Panc1 (cell line): ENCODE data around the gene DSCAM. TPM values are rescaled to one million over a fixed set of nuclear protein-coding genes. Genes with fewer than 3 reads are reported as not detected.

Experiments used
- ATAC-seq: fragments of 200-7000 bp; cut with Tn5 transposase; 2 replicates; pipeline ENCODE4 v1.9.1; 2020; ENCODE audit warnings: mild to moderate bottlenecking, moderate library complexity
- BruUV-seq: library from RNA; stranded (reverse); fragments of 400-500 nt; replicated peaks from 2 replicates; lab custom pipeline; 2021; lab: Mats Ljungman, UMichigan
- CTCF ChIA-PET: fragments of 300-600 bp; sonication (Branson Sonifier 250); formaldehyde crosslinking; loops from one replicate; lab custom pipeline; 2022; ENCODE audit warnings: antibody characterized with exemption; lab: Charles Lee
- POLR2A ChIA-PET: fragments of 300-600 bp; sonication (Branson Sonifier 250); formaldehyde crosslinking; loops from one replicate; lab custom pipeline; 2022; ENCODE audit warnings: antibody characterized with exemption; lab: Charles Lee
- DNase-seq: peaks from one replicate; pipeline ENCODE4 v3.0.0-alpha.2; 2010; ENCODE audit warnings: low read depth, low spot score
- H3K27ac ChIP-seq: 2 replicates; pipeline ENCODE4 v1.5.1; 2011; ENCODE audit warnings: mild to moderate bottlenecking, low read length, inconsistent platforms
- H3K27me3 ChIP-seq: fragments of 200-500 bp; sonication (Bioruptor generic); 2 replicates; pipeline ENCODE4 v1.6.0; 2014; ENCODE audit warnings: low read length, inconsistent platforms; ENCODE audit not compliant: control insufficient read depth, insufficient read depth
- H3K36me3 ChIP-seq: fragments of 200-500 bp; sonication (Bioruptor generic); 2 replicates; pipeline ENCODE4 v1.5.1; 2014; ENCODE audit warnings: inconsistent platforms, mild to moderate bottlenecking, low read length, moderate library complexity; ENCODE audit not compliant: control insufficient read depth, insufficient read depth
- H3K4me1 ChIP-seq: 2 replicates; pipeline ENCODE4 v1.5.1; 2011; ENCODE audit warnings: inconsistent platforms, mild to moderate bottlenecking, low read length, moderate library complexity; ENCODE audit not compliant: control insufficient read depth, insufficient read depth
- H3K4me3 ChIP-seq, 2 experiments: 2 replicates each; pipeline ENCODE4 v1.5.1; 2011 to 2012; ENCODE audit warnings: low read depth in 2 of 2, low read length in 2 of 2, mild to moderate bottlenecking in 2 of 2, inconsistent platforms in 1 of 2, moderate library complexity in 1 of 2
- H3K9me3 ChIP-seq: fragments of 200-500 bp; sonication (Bioruptor generic); 2 replicates; pipeline ENCODE4 v1.5.1; 2014; ENCODE audit warnings: low read depth, mild to moderate bottlenecking, inconsistent platforms, low read length, moderate library complexity; ENCODE audit not compliant: control insufficient read depth, insufficient read depth
- POLR2AphosphoS5 ChIP-seq: IDR thresholded peaks from 2 replicates; pipeline ENCODE4 v1.6.1; 2012; ENCODE audit warnings: mild to moderate bottlenecking, low read depth, low read length, moderate library complexity
- SIN3A ChIP-seq: IDR thresholded peaks from 2 replicates; pipeline ENCODE4 v1.6.1; 2012; ENCODE audit warnings: low read depth, mild to moderate bottlenecking, low read length, moderate library complexity, borderline replicate concordance; ENCODE audit not compliant: insufficient read depth
- TCF7L2 ChIP-seq: IDR thresholded peaks from 2 replicates; pipeline ENCODE4 v1.6.1; 2011; ENCODE audit warnings: mild to moderate bottlenecking, low read depth, low read length, inconsistent platforms
- in situ Hi-C: cut with HindIII; loops from 2 replicates; pipeline ENCODE4 v1.10.0; 2016; ENCODE audit warnings: low sequenced_read_pairs, low pct_unique_long_range_greater_than_20kb
- intact Hi-C: fragments of 100-400 bp; cut with micrococcal nuclease; formaldehyde crosslinking; loops from one replicate; pipeline ENCODE4 v1.10.0; 2022; ENCODE audit not compliant: unreplicated experiment
- total RNA-seq: library from RNA; stranded (reverse); gene quantifications from one replicate; pipeline ENCODE4 v1.2.1, GENCODE V29; 2021; ENCODE audit not compliant: unreplicated experiment
- TF ChIP-seq, protein P1 (sequence below): fragments of 450-650 bp; IDR thresholded peaks from 2 replicates; pipeline ENCODE4 v1.5.1; 2017; ENCODE audit warnings: mild to moderate bottlenecking
- TF ChIP-seq, protein P2 (sequence below), 2 experiments: IDR thresholded peaks; 2 replicates each; pipeline ENCODE4 v1.6.1; 2011 to 2012; ENCODE audit warnings: low read depth in 2 of 2, control low read depth in 1 of 2, low read length in 1 of 2, mild to moderate bottlenecking in 1 of 2, moderate library complexity in 1 of 2; ENCODE audit not compliant: insufficient read depth in 1 of 2

DSCAM gene
- total RNA-seq, 1 experiment from 2014 or later = not detected

DNA sequence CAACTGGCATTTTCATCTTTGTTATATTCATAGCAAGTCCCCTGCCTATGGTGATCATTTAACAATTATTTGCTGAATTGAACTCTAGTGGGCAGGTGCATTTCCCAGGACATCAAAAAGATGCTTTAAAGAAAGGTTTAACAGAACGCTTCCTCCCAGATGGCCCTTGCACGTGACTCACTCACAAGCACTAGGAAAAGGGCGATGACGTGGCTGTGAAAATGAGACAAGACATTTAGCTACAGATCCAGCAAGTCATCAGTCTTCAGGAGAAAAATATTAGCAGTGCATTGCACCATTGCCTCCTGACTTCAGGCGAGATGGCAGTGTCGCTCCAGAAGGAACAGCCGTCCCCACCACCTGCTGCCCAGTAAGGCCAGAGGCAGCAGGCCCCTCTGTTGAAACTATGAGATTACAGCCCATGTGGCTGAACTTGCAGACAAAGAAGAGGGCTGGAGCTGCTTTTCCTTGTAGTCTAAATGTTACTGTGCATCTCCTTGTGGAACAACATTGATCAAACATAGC lies 37.2 kb downstream of the DSCAM start:
- no peak for DNase-seq
- Histone ChIP-seq H3K36me3 (no peaks in the 10 kb centered on the region), H3K4me3 (no peak overlapping the region), H3K4me1 (no peaks in the 10 kb centered on the region), H3K27ac (no peak overlapping the region), H3K9me3 (no peaks in the 10 kb centered on the region), H3K27me3 (no peaks in the 10 kb centered on the region)
- in situ Hi-C loops = no loop called here
- BruUV-seq = no TSS peak
- TF ChIP-seq SIN3A (no peak), TCF7L2 (no peak), POLR2AphosphoS5 (no peak)
- TF ChIP-seq, protein P1, sequence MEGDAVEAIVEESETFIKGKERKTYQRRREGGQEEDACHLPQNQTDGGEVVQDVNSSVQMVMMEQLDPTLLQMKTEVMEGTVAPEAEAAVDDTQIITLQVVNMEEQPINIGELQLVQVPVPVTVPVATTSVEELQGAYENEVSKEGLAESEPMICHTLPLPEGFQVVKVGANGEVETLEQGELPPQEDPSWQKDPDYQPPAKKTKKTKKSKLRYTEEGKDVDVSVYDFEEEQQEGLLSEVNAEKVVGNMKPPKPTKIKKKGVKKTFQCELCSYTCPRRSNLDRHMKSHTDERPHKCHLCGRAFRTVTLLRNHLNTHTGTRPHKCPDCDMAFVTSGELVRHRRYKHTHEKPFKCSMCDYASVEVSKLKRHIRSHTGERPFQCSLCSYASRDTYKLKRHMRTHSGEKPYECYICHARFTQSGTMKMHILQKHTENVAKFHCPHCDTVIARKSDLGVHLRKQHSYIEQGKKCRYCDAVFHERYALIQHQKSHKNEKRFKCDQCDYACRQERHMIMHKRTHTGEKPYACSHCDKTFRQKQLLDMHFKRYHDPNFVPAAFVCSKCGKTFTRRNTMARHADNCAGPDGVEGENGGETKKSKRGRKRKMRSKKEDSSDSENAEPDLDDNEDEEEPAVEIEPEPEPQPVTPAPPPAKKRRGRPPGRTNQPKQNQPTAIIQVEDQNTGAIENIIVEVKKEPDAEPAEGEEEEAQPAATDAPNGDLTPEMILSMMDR = no peak
- TF ChIP-seq, protein P2, sequence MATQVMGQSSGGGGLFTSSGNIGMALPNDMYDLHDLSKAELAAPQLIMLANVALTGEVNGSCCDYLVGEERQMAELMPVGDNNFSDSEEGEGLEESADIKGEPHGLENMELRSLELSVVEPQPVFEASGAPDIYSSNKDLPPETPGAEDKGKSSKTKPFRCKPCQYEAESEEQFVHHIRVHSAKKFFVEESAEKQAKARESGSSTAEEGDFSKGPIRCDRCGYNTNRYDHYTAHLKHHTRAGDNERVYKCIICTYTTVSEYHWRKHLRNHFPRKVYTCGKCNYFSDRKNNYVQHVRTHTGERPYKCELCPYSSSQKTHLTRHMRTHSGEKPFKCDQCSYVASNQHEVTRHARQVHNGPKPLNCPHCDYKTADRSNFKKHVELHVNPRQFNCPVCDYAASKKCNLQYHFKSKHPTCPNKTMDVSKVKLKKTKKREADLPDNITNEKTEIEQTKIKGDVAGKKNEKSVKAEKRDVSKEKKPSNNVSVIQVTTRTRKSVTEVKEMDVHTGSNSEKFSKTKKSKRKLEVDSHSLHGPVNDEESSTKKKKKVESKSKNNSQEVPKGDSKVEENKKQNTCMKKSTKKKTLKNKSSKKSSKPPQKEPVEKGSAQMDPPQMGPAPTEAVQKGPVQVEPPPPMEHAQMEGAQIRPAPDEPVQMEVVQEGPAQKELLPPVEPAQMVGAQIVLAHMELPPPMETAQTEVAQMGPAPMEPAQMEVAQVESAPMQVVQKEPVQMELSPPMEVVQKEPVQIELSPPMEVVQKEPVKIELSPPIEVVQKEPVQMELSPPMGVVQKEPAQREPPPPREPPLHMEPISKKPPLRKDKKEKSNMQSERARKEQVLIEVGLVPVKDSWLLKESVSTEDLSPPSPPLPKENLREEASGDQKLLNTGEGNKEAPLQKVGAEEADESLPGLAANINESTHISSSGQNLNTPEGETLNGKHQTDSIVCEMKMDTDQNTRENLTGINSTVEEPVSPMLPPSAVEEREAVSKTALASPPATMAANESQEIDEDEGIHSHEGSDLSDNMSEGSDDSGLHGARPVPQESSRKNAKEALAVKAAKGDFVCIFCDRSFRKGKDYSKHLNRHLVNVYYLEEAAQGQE (IDR thresholded peaks at IDR 0.05; ENCODE audit: insufficient read depth in 1 of 2, low read depth in 2 of 2, low read length in 1 of 2) = no peak
- ATAC-seq = no peak
- intact Hi-C loops = no loop called here
- ChIA-PET POLR2A (no interaction called here), CTCF (no interaction called here)

DNA sequence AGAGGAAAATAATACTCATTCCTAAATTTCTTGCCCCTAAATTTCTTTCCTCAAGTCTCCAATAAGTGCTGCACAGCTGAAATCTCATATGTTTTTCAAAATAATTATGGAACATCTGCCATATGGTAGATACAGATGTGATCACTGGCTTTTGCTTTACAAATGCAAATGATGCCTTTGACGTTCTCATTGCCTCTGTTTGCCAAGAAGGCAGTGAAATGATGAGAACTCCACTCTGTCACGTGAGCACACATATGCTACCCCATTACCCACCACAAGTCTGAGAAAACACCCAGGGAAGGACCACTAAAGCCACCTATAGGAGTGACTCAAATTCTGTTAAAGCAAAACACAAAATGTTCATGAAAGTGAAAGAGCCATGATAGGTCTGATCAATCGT lies 43.9 kb downstream of the DSCAM start:
- in situ Hi-C loops (no loop called here), intact Hi-C loops (no loop called here)
- Histone ChIP-seq H3K9me3 (peaks cover 3% of the 10 kb centered on the region; the same call in 1 of the 2 replicates), H3K36me3 (no peaks in the 10 kb centered on the region), H3K4me1 (no peaks in the 10 kb centered on the region), H3K27me3 (no peaks in the 10 kb centered on the region), H3K4me3 (no peak overlapping the region), H3K27ac (no peak overlapping the region)
- ChIA-PET POLR2A (no interaction called here), CTCF (no interaction called here)
- no peak for ATAC-seq
- TF ChIP-seq SIN3A (no peak), TCF7L2 (no peak), POLR2AphosphoS5 (no peak)
- TF ChIP-seq, protein P1 = no peak
- TF ChIP-seq, protein P2 (IDR thresholded peaks at IDR 0.05; ENCODE audit: insufficient read depth in 1 of 2, low read depth in 2 of 2, low read length in 1 of 2) = no peak
- no TSS peak for BruUV-seq
- DNase-seq = no peak
